Endometrium (tissue), 2 donors: Measurements from ENCODE around the gene ABR.
"Not testable (repeated sequence)": the region's sequence is repeated elsewhere in the genome, so short reads cannot be mapped to it uniquely, and the experiment has no call there.

Source experiments
- FAIRE-seq: peaks from 2 replicates; lab custom pipeline; 2012; peaks lifted over from hg19 to GRCh38; lab: Jason Lieb, UNC
- donor health status: control.
- donor health status: control.

ABR gene

DNA sequence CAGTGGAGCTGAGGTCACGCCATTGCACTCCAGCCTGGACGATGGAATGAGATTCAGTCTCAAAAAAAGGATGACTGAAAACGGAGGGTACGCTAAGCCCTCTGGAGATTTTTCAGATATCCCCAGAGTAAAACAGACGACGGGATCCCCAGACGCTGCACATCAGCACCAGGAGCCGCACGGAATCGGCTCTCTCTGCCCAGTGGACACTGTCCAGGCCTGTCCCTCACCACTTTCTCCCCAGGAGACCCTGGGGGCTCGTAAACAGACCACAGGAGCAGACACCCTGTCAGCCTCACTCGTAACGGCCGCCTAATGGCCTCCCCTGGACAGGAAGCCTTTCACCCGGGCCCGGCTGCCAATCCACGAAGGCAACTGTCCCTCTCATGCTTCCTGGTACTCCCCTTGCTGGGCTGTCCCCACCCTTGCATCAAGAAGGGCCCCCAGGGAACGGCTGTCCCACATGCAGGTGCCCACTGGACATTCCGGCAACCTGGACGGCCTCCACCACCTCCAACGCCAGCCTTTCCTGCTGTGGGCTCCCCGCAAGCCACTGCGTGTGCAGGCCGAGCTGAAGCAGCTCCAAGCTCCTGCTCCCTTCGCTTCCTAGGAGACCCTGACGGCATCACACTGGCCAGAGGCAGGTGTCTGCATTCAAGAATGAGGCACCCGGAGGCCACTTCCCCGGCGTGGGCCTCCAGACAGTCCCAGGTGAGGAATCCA is 108.5 kb downstream of the ABR start:
- no peak for FAIRE-seq

DNA sequence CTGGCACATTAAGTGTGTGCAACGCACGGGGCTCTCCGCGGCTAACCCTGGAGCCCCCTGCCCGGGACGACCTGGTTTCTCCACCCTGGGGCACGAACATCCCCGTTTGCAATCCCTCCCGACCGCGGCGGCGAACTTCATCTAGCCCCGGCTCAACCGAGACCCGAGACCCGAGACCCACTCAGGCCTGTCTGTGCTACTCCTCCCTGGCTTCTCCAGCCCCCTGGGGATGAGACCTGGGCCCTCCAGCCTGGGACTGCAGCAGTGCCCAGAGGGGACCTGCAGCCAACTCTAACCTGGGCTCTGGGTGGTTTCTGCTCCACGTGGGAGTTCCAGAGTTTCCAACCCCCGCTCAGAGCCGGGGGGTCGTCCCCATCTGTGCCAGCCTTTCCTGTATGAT is 109.4 kb downstream of the ABR start:
- FAIRE-seq = no peak

DNA sequence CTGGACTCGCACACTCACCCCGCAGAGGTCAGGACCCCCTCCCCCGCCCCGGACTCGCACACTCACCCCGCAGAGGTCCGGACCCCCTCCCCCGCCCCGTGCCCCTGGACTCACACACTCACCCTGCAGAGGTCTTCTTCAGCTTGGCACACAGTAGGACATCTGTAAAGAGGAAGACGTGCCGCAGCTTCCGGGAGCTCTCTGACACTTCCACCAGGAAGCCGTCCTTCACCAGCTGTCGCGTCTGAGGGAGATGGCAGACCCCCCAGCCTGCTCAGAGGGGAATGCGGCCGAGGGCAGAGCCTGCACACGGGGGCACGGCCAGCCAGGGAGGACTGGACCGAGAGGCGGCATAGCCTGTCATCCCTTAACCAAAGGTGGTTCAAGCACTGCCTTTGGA is 109.9 kb downstream of the ABR start:
- no peak for FAIRE-seq

DNA sequence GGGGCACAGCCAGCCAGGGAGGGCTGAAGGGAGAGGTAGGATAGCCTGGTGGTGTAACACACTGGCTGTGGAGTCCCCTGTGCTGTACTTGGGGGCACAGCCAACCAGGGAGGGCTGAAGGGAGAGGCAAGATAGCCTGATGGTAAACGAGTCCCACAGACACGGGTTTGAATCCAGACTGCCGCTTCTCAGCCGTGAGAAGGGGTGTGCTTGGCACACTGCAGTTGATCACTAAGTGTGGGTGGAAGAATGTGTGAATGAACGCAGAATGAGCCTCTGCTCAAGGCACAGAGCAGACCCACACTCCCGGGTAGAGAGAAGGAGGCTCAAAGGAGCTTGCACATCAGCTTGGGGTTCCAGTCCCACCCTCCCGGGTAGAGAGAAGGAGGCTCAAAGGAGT is 111.4 kb downstream of the ABR start:
- no peak for FAIRE-seq

DNA sequence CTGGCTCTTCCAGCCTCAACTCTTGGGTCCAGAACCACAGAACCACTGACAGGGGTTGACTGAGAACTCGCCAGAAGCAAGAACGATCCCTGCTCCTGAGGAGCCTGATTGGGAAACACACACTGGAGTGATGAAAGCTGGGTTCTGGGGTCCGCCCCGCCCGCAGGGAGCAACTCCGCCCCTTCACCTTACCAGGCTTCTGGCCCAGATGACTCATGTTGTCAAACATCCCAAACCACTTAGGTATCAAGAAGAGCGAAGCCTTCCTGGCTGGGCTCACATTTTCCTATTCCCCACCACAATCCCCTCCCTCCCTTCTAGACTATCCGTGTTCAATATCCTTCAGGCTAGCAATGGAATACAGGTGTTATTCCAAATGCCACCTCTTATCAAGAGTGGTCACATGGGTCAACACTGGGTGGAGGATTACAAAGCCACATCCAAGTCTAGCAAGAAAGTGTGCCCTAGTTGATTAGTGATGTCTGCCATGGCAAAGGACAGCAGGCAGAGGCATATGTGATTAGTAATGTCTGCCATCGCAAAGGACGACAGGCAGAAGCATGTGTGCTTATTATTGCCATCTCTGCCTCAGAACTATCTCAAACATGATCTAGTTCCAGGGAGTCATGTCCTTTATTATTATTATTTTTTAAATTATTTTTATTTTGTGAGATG is 112.4 kb downstream of the ABR start:
- no peak for FAIRE-seq

DNA sequence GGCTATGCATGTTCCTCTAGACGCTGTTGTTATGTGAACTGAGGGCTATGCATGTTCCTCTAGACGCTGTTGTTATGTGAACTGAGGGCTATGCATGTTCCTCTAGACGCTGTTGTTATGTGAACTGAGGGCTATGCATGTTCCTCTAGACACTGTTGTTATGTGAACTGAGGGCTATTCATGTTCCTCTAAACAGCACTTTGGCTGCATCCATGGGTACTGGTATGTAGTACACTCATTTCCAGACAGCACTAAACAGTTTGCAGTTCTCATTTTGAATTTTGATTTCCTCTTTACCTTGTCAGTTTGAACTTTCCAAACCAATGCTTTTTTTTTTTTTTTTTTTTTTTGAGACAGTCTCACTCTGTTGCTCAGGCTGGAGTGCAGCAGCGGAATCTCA is 114.4 kb downstream of the ABR start:
- not testable (repeated sequence) for FAIRE-seq

DNA sequence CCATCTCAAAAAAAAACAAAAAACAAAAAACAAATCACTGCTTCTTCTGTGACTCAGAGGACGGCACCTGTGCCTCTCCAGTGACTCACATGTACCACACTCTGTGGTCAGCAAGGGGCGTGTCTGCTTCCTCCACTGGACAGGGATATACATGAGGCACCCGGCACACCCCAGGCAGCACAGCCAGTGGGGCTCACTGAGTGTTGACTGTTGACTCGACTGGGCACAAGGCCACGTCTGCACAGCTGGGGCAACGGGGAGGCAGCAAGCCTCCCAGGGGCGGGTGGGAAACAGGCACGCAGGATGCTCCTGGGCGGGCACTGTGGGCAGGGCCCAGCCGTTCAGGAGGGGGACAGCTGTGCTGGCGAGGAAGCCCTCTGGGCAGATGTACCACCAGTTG is 118.8 kb downstream of the ABR start:
- FAIRE-seq = no peak

DNA sequence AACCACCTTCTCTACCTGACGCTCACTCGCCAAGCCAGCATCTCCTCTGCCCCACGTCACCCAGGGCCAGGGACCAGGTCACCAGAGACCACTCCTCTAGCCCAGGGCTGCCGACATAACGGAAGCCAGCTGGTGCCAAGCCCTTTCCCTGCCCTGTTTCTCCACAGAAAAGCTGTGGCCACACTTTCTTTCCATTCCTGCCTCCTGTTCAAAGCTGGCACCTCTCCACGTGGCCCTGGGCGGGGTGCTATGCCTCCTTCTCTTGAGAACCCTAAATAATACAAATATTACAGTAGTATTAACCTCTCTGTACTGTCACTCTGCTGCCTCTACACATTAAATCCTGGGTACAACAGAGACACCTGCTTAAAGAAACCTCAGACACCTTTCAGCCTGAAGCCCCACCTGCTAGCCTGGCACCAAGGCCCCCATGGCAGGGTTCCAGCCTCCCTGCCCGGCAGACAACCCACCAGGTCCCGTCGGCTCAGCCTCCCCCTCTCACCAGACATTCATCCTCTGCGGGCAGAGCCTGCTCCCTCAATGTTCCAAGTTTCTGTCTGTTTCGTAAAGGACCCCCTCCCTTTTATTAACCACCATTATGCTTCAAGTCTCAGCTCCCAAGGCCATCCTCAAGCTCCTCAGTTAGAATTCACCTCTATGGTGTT is 120.5 kb downstream of the ABR start:
- FAIRE-seq = no peak

DNA sequence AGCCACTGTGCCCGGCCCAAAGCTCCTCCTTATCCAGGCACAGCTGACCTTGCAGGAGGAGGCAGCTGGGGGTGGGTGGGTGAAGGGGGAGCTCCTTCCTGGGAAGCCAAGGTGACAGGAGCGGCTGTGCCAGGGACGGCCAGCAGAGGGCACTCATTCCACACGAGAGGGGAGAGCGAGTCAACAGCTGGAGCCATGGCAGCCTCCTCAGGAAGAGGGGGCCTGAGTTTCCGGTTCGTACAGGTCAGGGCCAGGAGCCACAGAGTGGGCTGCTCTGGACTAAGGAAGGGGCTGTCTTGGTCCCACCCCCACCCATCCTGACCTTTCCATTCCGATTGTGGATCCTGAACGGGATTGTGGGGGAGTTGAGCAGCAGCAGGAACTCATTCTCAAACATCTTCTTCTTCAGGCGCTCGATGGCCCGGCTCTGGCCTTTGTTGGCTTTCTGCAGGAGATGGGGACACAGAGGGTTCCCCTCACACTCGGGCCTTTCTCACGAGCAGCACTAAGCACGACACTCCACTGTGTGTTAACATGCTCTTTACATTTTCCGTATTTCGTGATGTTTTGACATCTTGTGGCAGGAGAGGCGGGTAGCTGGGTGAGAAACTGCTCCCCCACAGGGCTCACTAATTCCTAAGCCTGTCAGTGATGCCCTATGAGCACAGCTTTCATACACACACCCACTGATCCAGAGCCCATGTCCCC is 121.2 kb downstream of the ABR start:
- FAIRE-seq = no peak

DNA sequence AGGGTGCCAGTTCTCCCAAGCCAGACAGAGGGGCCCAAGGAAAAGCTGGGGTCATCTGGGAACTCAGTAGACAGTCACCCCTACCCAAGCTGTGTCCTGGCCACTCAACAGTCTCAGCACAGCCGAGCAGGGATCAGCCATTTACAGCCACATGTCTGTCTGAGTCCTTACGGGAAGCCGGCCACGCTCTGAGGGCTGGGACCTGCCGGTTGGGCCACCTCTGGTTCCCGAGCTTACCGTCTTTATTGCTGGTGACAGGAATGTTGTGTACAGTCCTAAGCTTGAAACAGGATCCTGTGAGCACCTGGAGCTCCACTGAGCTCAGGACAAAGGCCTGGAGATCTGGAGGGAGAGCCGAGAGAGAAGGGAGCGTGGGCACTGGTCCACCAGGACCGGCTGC is 123.0 kb downstream of the ABR start:
- FAIRE-seq = no peak

DNA sequence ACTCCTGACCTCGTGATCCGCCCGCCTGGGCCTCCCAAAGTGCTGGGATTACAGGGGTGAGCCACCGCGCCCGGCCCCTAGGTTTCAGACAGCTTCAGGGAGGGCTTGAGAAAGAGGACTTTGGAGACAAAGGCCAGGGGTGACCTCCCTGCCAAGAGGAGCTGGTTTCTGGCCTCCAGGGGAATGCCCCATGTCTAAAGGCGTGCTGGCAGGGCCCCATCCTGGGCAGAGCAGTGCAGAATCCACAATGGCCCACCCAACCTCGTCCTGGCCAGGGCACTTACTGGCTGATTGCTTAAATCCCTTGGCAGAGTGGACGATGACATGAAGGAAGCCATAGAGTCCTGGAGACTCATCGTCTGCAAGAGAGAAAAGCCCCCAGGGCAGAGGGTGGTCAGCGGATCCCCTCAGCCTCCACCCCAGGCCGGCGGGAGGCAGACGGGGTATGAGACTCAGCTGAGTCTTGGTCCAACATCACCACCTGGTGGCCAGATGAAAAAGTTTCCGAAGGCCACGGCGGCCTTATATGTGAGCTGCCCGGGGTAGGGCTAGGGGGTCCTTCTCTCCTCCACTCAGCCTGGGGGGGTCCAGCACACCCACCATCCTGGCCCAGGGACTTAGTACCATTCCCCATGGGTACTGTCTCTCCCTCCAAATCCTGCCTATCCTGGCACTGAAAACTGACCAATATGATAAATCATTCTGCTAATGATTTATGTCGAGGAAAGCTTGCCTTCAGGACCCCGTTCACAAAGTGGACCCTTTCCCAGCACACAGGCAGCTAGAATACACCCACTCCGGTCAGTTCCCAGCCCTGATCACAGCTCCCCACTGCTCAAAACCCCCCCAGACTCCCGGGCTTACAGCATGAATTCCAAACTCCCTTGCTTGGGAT is 123.8 kb downstream of the ABR start:
- no peak for FAIRE-seq

DNA sequence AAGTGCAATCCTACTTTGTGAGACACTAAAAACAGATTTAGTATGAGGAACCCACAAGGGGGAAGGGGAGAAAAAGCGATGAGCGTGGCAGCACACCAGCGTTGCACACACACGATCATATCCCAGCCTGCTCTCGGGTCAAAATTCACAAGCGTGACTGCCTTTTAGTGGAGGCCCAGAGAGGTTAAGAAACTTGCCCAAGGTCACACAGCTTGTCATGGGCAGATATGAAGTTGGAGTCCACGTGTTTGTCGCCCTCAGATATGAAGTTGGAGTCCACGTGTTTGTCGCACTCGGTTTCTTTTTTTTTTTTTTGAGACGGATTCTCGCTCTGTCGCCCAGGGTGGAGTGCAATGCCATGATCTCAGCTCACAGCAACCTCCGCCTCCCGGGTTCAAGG is 124.5 kb downstream of the ABR start:
- no peak for FAIRE-seq

DNA sequence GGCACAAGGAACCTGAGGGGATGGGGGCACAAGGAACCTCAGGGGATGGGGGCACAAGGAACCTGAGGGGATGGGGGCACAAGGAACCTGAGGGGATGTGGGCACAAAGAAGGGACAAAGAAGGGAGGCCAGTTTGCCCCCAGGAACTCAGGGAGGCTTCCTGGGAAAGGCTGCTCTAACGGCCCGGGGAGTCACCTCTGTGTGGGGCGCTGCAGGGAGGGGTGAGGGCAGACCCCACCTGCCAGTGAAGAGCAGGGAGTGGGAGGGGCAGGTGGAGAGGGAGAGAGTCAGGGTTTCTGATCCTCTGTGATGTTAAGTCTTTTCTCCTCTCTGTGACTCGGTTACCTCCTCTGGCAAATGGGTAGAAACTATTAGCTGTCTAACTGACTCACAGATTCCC is 125.1 kb downstream of the ABR start:
- no peak for FAIRE-seq

DNA sequence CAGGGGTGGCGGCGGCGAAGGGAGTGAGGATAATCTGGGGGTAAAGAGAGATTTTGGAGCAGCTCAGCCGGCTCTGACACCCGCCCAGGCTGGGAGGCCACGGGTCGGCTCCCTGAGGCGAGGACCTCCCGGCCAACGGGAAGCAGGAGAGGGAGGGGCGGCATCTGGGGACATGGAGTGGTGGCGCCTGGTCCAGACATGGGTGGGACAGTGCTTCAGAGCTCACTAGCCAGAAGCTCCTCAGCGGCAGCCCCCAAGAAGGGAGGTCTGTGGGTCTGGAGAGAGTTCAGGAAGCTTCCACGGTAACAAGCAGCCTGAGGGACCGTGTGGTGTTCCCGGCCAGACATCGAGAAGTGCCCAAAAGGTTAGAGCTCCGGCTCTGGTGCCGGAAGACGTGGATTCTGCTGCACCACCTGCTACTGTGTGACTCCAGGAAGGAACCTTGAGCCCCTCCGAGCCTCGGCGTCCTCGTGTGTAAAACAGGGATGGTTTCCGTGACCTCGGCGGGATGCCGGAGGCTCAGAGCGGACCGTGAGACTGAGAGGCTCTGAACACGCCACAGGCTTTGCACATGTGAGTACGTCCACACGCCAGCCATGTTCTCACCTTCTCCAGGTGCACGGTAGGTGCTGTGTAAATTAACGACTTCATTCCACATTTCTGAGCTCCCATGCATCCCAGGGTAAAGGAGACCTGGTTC is 126.0 kb downstream of the ABR start:
- FAIRE-seq = no peak

DNA sequence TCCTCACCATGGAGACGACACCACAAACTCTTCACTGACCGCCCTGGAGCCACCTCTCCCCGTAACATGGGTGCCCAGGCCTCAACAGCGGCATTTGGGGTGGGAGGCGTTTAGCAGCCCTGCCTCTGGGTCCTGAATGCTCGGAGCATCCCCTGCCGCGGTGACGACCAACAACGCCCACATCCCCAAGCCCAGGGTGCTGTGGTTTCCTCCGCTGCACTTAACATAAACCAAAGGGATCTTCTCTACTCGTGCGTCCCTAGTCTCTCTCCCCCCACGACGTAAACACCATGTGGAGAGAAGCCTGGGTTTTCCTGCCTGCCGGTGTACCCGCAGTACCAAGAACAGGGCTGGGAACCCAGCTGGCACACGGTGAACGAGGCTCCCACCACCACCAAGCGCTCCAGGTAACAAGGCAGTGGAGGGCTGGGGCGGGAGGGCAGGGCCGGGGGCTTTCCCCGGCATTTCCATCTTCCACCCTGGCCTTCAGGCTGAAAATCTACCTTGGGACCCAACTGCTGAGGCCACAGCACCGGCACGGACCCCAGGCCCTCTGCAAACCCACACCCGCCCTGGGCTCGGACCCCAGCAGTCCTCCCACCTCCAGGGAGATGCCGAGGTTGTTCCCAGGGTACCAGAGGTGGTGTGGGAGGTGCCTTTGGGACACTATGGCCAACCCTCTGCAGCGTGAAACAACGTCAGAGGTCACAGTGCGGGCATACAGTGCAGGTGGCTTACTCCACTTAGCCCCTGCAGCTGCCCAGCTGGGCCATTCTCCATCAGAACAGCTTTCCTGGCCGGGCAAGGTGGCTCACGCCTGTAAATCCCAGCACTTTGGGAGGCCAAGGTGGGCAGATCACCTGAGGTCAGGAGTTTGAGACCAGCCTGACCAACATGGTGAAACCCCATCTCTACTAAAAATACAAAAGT is 128.5 kb downstream of the ABR start:
- no peak for FAIRE-seq

DNA sequence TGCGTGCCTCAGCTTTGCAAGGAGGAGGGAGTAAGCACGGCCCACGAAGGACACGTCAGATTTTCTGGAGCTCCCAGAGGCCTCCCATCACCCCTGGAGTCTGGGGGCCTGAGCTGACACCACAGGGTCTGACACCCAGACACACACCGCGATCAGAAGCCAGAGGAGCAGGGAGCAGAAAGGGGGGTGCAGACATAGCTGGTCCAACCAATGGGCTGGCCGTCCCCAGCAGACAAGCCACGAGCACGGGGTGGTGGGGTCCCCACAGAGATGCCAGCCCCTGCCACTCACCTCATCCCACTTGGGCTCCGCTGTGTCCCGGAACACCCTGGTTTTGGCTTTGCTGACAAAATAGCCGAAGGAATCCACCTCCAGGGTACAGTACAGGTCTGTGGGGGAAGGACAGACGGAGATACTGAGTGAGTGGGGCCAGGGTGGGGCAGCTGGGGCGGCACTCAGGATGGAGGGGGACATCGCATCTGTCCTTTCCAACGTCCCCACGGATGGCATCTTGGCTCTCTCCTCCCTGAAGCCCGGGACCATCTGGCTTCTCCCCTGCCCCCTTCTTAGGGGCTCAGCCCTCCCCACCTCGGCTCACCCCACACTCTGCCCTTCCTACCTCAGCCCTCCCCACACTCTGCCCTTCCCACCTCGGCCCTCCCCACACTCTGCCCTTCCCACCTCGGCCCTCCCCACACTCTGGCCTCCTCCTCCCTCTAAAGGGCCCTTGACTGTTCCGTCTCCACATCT is 129.4 kb downstream of the ABR start:
- no peak for FAIRE-seq

DNA sequence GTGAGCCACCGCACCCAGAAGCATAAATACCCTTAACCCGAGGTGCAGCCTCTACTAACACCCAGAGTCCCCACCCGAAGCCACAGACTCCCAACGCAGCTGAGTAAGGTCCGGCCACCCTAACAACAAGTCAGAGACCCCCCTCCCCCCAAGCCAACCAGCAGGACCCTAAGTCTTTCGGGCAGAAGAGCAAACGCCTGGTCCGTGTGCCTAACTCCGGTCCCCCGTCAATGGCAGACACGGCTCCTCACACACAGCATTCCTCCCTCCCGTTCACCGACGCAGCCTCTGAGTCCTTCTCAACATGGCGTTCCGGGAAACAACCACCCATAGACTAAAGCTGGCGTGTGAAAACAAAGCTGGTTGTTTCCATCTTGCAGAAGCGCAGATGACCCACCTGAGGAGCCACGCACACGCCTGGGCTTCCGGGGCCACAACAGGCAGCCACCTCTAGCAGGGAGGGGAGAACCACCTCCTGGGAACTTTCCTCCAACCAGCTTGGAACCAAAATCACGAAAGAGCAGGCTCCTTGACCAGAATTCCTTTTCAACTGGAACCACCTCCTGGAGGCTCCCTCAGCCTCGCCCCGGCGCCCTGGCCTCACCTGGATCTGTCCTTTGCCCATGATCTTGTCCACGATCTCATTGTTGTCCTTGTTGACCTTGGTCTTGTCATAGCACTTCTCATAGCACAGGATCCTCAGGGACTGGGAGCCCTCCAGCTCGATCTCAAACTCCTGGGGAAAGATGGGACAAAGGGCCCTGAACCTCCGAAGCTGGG is 130.1 kb downstream of the ABR start:
- FAIRE-seq = no peak

DNA sequence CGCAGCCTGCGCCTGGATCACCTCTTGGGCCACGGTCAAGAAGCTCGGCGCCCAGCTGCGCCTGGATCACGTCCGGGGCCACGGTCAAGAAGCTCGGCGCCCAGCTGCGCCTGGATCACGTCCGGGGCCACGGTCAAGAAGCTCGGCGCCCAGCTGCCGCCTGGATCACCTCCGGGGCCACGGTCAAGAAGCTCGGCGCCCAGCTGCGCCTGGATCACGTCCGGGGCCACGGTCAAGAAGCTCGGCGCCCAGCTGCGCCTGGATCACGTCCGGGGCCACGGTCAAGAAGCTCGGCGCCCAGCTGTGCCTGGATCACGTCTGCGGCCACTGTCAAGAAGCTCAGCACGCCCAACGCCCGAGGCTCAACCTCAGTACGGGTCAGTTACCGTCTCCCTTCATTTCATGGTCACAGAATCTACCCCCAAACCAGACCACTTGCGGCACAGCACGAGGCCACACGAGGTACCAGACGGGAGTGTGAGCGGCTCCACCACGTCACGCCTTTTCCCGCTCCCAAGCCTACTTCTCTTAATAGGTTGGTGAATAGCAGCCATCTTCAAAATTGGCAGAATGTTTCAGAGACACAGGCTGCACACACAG is 131.2 kb downstream of the ABR start:
- FAIRE-seq = not testable (repeated sequence)
